HG03025 (cell line): ENCODE measurements around the gene DDHD1.
"Not testable (repeated sequence)": the region's sequence is repeated elsewhere in the genome, so short reads cannot be mapped to it uniquely, and the experiment has no call there.

Experiments used
- ATAC-seq: cut with Tn5 transposase; IDR thresholded peaks from one replicate; pipeline ENCODE4 v1.9.1; 2021; ENCODE audit warnings: mild to moderate bottlenecking, moderate library complexity; ENCODE audit not compliant: unreplicated experiment, low FRiP score

The DDHD1 gene

DNA sequence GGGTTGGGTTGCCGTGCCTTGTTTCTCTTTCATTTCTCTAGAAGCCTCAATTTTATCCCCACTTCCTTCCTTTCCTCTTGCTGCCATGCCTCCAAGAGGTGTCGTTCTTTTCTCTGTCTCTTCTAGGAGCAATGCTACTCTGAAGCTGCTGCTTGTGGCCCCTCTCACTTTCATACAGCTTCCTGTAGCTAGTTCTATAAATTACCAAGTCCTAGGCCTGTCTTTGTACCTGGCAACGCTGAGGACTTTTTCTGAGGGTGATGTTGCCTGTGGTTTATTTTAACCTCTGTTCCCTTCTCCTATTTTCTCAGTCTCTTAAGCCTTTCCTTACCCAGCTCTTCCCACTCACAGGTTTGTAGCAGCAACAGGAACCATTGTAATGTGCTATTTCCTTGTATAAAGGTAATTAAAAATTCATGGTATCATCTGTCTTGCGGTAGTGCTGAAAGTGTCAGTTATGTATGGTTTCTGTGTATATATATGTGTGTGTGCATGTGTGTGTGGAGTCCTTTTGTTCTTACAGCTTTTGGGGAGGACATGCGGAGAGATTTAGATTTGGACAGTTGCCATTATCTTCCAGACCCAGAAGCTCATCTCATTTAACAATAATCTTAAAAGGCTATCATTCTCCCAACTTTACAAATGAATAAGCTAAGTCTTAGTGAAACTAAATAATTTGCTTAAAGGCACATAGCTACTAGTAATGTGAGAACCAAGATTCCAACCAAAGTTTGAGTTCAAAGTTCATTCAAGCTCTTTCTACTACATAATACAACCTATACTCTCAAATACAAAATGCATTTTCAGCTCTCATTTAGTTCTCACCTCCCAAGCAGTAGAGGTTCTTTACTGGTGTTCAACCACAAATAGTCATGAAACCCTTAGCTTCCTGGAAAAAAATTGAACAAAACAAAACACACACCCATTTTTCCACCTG is 43.8 kb downstream of the DDHD1 start:
- peak; percentile 87 for ATAC-seq

DNA sequence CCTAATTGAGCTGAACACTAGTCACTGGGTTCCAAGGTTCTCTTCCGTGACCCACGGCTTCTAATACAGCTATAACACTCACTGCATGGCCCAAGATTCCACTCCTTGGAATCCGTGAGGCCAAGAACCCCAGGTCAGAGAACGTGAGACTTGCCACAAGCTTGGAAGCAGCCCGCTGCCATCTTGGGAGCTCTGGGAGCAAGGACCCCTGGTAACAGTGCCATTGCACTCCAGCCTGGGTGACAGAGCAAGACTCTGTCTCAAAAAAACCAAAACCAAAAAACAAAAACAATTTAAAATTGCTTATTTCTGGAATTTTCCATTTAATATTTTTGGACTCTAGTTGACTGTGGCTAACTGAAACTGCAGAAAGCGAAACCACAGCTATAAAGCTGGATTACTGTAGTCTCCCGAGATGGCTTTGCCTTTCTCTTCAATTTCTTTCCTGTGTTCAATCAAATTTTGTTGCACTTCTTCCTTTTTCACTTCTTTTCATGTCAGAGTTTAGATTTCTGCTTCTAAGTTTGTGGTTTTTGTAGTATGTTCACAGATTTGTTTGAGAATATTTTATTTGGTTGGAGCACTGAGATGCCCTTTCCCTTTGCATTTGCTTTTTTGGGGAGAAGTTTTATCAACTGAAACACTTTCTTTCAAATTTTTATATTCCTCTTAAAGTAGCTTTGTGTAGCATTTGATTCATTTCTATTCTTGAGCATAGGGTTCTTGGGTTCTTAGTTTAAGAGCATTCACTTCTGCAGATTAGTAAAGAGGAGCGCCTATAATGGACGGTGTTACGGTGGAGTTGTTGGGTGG is 44.6 kb downstream of the DDHD1 start:
- no peak for ATAC-seq

DNA sequence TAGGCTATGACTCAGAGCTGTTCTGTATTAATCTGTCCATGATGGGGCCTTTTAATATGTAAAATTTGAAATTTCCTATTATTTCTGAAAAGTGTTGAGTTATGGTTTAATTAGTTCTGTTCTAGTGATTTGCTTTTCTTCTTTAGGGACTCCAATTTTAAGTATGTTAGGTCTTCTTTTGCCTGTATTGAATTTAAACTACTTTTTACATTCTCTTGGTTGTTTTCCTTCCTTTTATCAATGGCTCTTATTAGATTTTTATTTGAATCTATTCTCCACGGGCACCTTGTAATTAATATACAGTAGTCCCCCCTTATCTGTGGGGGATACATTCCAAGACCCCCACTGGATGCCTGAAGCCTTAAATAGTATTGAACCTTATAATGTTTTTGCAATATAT is 46.4 kb downstream of the DDHD1 start:
- no peak for ATAC-seq

DNA sequence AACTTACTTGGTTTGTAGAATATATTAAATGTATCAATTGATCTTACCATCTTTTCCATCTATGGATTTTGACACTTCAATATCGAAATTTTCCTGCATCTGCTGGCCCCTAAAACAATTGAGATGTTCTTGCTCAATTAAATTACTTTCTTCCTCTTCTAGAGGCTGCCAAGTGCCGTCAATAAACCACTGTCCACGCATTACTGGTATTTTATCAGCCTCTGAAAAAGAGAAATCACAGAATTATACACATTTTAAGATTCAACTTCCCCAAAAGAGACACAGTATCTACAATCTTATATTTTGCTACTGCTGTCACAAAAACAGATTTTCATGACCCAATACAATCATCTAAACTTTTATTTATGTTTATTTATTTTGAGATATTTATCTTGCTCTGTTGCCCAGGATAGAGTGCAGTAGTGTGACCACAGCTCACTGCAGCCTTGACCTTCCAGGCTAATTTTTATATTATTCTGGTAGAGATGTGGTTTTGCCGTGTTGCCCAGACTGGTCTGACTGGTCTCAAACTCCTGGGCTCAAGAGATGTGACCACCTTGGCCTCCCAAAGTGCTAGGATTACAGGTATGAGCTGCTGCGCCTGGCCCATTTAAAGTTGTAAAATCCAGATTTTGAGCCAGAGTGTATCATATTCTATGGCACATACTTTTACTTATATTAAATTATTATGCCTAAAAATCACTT is 49.3 kb downstream of the DDHD1 start:
- no peak for ATAC-seq

DNA sequence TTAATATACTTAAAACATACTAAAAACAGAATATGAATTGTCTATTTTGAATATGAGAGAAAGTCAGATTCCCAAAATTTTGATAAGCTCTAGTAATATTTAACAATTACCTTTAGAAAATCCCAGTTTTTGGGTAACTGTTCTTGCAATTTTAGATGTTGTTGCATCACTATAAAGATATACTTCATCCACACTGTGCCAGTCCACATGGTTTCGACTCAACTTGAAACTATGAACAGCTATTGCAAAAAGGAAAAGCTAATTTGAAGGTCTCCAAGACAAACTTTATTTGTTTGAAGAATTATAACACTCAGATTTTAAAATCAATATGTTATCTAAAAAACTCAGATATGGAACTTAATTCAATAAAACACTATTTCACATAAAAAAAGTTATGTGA is 59.9 kb downstream of the DDHD1 start:
- no peak for ATAC-seq

DNA sequence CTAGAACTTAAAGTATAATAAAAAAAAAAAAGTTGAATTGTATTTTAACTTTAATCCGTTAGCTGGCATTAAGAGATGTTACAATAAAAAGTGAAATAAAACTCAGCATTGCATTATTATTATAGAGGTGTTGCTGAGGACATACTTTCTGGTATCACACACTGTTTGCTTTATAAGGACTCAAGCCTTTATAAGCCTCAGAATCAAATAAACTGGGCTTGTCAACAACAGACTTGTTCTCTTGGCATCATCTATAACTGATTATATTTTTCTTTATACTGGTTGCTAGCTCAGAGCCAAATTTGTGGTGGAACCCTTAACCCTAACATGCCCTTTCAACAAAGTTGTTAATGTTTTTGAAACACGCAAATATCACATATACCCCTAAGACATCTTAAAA is 62.3 kb downstream of the DDHD1 start:
- ATAC-seq, result no peak

DNA sequence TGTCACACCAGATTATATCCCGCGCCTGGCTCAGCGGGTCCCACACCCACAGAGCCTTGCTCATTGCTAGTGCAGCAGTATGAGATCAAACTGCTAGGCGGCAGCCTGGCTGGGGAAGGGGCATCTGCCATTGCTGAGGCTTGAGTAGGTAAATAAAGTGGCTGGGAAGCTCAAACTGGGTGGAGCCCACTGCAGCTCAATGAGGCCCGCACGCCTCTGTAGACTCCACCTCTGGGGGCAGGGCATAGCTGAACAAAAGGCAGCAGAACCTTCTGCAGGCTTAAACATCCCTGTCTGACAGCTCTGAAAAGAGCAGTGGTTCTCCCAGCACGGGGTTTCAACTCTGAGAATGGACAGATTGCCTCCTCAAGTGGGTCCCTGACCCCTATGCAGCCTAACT is 68.2 kb downstream of the DDHD1 start:
- ATAC-seq, result not testable (repeated sequence)

DNA sequence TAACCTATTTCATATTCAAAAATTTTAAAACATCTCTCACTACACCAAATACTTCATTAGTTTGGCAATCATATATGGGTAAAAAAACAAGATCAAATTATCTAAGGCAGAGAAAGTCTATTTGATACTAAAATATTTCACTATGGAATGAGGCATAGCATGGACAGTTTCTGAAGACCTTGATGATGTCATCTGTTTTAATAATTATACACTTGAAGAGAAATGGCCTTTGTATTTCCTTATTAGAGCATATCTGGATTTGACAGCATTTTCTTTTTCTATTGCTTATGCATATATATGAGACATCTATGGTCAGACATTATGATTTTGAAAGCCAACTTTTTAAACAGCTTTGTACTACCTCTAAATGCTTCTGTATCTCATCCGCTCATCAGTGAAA is 88.6 kb downstream of the DDHD1 start:
- ATAC-seq, result no peak

DNA sequence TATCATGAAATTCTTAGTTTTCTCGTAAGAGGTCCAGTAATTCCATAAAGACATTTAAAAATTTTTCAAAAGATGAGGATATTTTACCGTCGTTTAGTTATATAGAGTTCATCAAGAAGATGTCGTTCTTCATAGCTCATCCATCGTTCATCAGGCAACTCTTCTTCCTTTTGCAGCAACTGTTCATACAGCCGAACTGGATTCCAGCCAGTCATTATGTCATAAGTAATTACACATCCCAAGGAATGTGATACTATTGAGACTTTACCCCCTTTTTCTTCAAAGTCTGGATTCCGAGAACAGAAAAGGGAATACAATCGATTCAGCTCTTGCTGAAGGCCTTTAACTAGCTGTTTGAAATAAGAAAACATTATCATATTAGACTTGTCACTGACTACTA is 90.3 kb downstream of the DDHD1 start:
- no peak for ATAC-seq

DNA sequence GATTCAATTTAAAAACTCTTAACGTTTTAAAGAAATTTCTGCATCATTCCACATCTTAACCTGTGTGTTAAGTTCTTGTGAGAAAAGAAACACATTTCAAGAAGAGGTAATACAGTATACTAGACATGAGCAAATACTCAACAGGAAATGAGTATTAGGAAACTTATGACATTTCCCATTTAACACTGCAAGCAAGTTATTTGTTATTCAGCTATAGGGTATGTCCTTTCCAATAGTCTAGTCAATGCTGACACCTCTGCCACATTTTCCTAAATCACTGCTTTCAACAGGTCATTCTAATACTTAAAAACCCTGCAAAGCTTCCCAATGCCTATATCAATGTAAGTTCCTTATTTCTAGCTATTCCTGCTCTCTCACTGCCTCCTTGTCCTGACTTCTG is 93.1 kb downstream of the DDHD1 start:
- ATAC-seq, result no peak

DNA sequence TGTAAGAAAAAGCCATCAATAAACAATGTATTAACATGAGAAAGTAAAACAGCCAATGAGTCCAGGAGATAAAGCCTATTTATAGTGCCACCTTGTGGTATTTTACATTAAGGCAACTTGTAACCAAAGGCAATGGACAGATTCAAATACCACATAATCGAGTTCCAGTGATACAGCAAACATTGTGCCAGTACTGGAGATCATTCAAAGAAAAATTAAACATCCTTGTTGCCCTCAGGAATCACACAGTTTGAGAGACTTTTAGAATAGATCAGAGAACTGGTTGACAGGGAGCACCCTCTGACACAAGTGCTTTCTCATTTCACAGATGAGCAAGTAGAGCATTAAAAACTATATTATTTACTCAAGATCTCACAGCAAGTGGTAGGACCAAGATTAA is 98.1 kb downstream of the DDHD1 start:
- no peak for ATAC-seq

DNA sequence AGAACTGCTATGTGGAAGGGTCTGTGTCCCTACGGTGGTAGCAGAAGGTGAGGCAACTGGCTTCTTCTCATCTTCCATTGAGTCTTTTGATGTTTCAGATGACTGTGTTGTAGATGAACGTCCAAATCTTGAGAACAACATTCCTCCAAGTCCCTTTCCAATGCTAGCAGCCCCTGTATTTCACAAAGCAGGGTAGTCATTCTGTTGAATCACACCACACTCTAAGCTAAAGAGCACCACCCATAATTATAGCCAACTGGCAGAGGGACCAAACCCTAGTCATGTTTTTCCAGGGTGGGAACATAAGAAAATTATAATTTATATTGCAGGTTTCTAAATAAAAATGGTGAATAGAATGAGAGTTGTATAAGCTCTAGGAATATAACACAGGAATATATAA is 98.7 kb downstream of the DDHD1 start:
- no peak for ATAC-seq

DNA sequence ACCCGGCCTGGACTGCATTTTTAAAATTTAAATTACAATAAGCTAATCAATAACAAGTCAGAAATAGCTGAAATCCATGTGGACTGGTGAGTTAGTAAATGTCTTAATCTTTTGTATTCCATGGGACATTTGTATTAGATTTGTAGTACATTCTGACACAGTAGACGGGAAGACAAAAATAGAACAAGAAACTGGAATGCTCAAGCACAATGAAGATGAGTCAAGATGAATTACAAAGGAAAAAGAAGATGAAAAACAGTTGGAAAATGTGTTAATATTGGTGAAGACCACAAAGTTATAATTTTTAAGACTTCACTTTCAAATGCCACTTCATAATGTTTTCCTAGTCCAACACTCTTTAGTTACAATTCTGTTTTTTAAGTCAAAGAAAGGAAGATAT is 104.5 kb downstream of the DDHD1 start:
- no peak for ATAC-seq

DNA sequence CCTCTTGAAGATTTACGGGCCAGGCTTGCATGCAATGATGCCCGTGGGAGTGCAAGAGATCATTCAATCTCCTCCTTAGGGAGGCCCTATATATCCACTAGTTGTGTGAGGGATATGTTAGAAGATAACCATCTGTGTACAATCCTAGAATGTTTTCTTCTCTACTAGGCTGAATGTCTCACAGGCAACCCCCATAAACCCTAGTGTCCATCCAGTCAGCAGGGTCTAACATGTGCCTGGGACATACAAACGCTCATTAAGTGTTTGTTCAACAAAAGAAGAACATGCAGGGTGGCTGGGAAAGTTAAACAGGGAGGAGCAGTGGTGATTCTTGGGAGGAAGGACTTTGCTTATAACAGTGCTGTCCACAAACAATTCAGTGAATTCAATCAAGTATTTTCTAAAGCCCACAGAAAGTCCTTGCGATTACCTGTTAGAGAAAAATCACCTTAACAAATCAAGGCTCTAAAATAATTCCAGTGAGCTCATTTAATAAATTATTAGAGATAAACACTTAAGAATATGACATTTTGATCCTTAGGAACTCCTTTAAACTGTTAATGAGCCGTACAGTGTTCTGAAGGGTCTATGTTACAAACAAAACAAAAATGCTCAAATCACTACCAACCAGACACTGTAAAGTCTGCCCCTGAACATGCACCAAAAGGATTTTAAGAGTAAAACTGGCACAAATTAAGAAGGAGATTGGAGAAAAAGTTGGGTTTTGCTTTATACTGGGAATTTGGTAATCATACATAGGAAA is 105.6 kb downstream of the DDHD1 start:
- ATAC-seq, result no peak

DNA sequence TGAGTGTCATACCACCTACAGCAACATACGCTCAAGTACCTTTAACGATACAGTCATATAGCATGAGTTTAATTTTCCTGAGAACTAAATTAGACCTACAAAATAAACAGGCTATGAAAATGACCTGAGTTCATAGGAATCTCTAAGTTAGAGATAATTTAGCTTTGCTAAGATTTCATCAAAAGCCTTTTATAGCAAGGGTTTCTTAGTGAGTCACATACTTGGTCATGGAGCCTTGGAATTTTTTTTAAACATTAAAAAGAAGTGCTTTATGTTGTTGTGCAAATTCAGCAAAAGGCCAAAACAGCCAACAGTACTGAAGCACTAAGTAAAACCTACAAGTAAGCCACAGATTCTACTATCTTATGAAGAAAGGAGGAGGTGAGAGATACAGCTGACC is 108.6 kb downstream of the DDHD1 start:
- no peak for ATAC-seq

DNA sequence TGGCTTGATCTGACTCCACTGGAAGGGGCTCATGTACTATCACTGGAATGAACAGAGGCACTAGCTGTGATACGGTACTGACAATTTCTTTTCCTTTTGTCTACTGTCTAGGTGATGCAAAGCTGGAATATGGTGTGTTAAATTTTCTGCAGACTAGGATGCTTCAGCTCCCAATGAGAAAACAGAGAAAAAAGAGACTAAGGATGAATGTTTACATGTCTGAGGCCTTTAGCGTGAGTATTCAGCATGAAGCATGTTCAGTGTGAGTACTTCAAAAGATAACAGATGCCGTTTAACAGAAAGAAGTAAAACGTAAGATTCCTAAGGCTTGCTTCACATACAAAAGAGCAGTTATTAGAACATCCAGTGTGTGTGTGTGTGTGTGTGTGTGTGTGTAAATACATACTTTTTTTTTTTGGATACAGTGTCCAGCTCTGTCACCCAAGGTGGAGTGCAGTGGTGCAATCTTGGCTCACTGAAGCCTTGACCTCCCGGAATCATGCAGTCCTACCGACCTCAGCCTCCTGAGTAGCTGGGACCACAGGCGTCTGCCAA is 110.0 kb downstream of the DDHD1 start:
- ATAC-seq, result no peak

DNA sequence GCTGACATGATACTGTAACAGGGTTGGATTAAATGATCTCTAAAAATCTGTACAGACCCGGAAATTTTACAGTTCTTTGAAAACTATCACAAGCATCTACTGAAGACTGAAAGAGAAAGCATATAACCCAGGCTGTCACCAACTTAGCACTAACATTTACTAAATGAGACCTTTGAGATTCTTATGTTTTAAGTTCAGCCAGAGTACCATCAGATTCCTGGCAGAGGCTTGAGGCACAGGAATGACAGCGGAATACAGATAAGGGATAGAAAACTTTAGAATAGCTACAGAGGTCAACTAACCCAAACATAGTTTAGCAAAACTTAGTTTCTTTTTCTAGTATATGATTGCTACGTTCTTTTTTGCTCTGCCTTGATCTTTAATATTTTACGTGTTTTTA is 110.6 kb downstream of the DDHD1 start:
- ATAC-seq, result no peak

DNA sequence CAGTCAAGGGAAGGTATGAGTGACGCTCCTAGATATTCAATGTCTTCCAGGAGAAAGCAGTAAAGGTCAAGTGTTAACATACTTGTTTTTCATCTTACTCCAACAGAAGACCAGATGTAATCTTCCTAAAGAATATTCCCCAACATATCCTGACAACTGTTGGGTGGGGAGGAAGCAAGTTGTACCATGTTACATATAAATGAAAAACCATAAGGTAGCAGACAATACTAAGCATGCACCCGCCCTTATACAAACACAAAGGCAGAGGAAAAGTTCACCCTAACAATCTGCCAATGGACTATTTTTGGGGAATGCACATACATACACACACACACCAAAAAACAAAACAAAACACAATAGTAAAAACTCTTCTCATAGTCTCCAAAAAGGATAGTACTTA is 112.1 kb downstream of the DDHD1 start:
- ATAC-seq, result no peak

DNA sequence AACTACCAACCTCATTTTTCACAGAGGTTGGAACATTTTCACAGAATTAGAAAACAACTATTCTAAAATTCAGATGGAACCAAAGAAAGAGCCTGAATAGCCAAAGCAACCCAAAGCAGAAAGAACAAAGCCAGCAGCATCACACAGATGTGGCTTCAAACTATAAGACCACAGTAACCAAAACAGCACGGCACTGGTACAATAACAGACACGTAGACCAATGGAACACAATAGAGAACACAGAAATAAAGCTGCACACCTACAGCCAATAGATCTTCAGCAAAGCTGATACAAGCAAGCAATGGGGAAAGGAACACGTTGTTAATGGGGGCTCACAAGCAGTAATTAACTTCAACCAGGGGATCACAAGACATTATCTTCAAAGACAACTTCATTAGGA is 114.5 kb downstream of the DDHD1 start:
- ATAC-seq, result no peak

DNA sequence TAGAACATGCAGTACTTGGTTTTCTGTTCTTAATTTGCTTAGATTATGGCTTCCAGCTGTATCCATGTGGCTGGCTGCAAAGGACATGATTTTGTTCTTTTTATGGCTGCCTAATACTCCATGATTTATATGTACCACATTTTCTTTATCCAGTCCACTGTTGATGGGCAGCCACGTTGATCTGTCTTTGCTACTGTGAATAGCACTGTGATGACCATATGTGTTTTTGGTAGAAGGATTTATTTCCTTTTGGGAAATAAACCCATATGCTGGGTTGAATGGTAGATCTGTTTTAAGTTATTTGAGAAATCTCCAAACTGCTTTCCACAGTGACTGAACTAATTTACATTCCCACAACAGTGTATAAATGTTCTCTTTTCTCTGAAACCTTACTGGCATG is 116.1 kb downstream of the DDHD1 start:
- ATAC-seq, result no peak
